Tibial artery (tissue), 4 donors: ENCODE measurements around the gene UCN.
"Not testable (repeated sequence)": the region's sequence is repeated elsewhere in the genome, so short reads cannot be mapped to it uniquely, and the experiment has no call there.

Experiments
- DNase-seq, 2 donors: peaks; one replicate each; pipeline ENCODE4 v3.0.0-alpha.2; 2019
- H3K27ac ChIP-seq, 2 donors: fragments of 200-600 bp; sonication (generic) in 1 of 2; 1 replicate in 1 of 2; 2 replicates in 1 of 2; pipeline ENCODE4 v1.5.1; 2018 to 2019; ENCODE audit warnings: mild to moderate bottlenecking in 1 of 2
- H3K27me3 ChIP-seq, 2 donors: fragments of 200-600 bp; sonication (generic) in 1 of 2; one replicate each; pipeline versions ENCODE4 v1.5.1 to v1.6.0; 2016 to 2019
- H3K36me3 ChIP-seq, 3 donors: fragments of 200-600 bp; sonication (generic) in 2 of 3; one replicate each; pipeline ENCODE4 v1.5.1; 2016 to 2019; ENCODE audit warnings: mild to moderate bottlenecking in 2 of 3
- H3K4me1 ChIP-seq, 4 donors: fragments of 200-600 bp; sonication (generic) in 2 of 4; 1 replicate in 3 of 4; 2 replicates in 1 of 4; pipeline ENCODE4 v1.5.1; 2016 to 2019
- H3K4me3 ChIP-seq, 2 donors: fragments of 200-600 bp; sonication (generic) in 1 of 2; 1 replicate in 1 of 2; 2 replicates in 1 of 2; pipeline ENCODE4 v1.5.1; 2018 to 2019; ENCODE audit warnings: mild to moderate bottlenecking in 2 of 2
- H3K9me3 ChIP-seq, 3 donors: fragments of 200-600 bp; sonication (generic) in 1 of 3; one replicate each; pipeline ENCODE4 v1.5.1; 2016 to 2019
- CTCF ChIP-seq, 2 experiments: fragments of 200-600 bp in 1 of 2; fragments of 450-650 bp in 1 of 2; IDR thresholded peaks; one replicate each; pipeline ENCODE4 v1.5.1; 2017 to 2019; ENCODE audit warnings: antibody characterized with exemption in 2 of 2, mild to moderate bottlenecking in 1 of 2, moderate library complexity in 1 of 2
- intact Hi-C: fragments of 100-400 bp; cut with DNase I; formaldehyde crosslinking; loops from one replicate; pipeline ENCODE4 v1.15.0; 2023; ENCODE audit warnings: low total_unique reads

The UCN gene

GRCh38 chr2:27308359-27308881, at the start of gene UCN:
Gene UCN, minus strand, starts transcription at chr2:27308445. Its CDS starts 550 bp downstream, at chr2:27307895.
- DNase-seq = peak in 1 of 2 donors; percentile 71
- Histone ChIP-seq H3K36me3 (peaks cover 19 to 43% (median 28%) of the 10 kb centered on the region in 3 donors), H3K9me3 (peaks cover 0 to 5% (median 0%) of the 10 kb centered on the region in 3 donors), H3K27ac (no peak within 1 kb of the TSS), H3K27me3 (peaks cover 10 to 54% of the 10 kb centered on the region in 2 donors), H3K4me1 (peaks cover 0 to 26% (median 19%) of the 10 kb centered on the region in 4 donors), H3K4me3 (no peak within 1 kb of the TSS)
- intact Hi-C loops = no loop called here
- TF ChIP-seq CTCF (IDR thresholded peaks at IDR 0.05) = no peak

GRCh38 chr2:27356382-27357181, 48.3 kb upstream of the UCN start, which contains the start of gene GTF3C2:
Gene GTF3C2, minus strand, starts transcription at chr2:27356764. Its CDS starts 13,210 bp downstream, at chr2:27343554.
- peak within 1 kb of the TSS; percentile 73 to 96 for H3K4me3 ChIP-seq
- peak; percentile 5 to 6 for TF ChIP-seq CTCF (IDR thresholded peaks at IDR 0.05)
- intact Hi-C loops = no loop called here
- peak; percentile 95 to 97 for DNase-seq
- H3K27ac ChIP-seq = peak within 1 kb of the TSS; percentile 86 to 91
- no peaks in the 10 kb centered on the region for H3K36me3 ChIP-seq
- peaks cover 0 to 37% (median 26%) of the 10 kb centered on the region in 4 donors for H3K4me1 ChIP-seq
- no peaks in the 10 kb centered on the region for H3K9me3 ChIP-seq
- no peaks in the 10 kb centered on the region for H3K27me3 ChIP-seq

GRCh38 chr2:27356056-27356381, 47.8 kb upstream of the UCN start:
- peak overlapping the region; percentile 73 to 96 for H3K4me3 ChIP-seq
- no peaks in the 10 kb centered on the region for H3K27me3 ChIP-seq
- intact Hi-C loops = no loop called here
- peak overlapping the region; percentile 86 to 91 for H3K27ac ChIP-seq
- H3K9me3 ChIP-seq = no peaks in the 10 kb centered on the region
- no peaks in the 10 kb centered on the region for H3K36me3 ChIP-seq
- peaks cover 0 to 37% (median 26%) of the 10 kb centered on the region in 4 donors for H3K4me1 ChIP-seq
- TF ChIP-seq CTCF (IDR thresholded peaks at IDR 0.05) = no peak
- DNase-seq = peak; percentile 53 to 74

- no peak overlapping the region for H3K4me3 ChIP-seq
- no peaks in the 10 kb centered on the region for H3K27me3 ChIP-seq
- peaks cover 0 to 6% (median 4%) of the 10 kb centered on the region in 3 donors for H3K36me3 ChIP-seq
- no peaks in the 10 kb centered on the region for H3K9me3 ChIP-seq
- TF ChIP-seq CTCF (IDR thresholded peaks at IDR 0.05) = no peak
- intact Hi-C loops = no loop called here
- no peak overlapping the region for H3K27ac ChIP-seq
- peaks cover 0 to 37% (median 26%) of the 10 kb centered on the region in 4 donors for H3K4me1 ChIP-seq
- no peak for DNase-seq
Observed at GRCh38 chr2:27354597-27354927, 46.3 kb upstream of the UCN start.

- H3K27ac ChIP-seq = no peak overlapping the region
- no peaks in the 10 kb centered on the region for H3K27me3 ChIP-seq
- intact Hi-C loops = no loop called here
- H3K9me3 ChIP-seq = no peaks in the 10 kb centered on the region
- no peak overlapping the region for H3K4me3 ChIP-seq
- peaks cover 0 to 6% (median 4%) of the 10 kb centered on the region in 3 donors for H3K36me3 ChIP-seq
- H3K4me1 ChIP-seq = peaks cover 0 to 37% (median 26%) of the 10 kb centered on the region in 4 donors
- no peak for DNase-seq
- TF ChIP-seq CTCF (IDR thresholded peaks at IDR 0.05) = no peak
Observed at GRCh38 chr2:27353762-27354596, 45.7 kb upstream of the UCN start.

- DNase-seq, H3K27ac ChIP-seq, H3K9me3 ChIP-seq, H3K27me3 ChIP-seq, H3K4me3 ChIP-seq, intact Hi-C loops, H3K36me3 ChIP-seq: not testable (repeated sequence)
- peaks cover 0 to 34% (median 25%) of the 10 kb centered on the region in 4 donors for H3K4me1 ChIP-seq
Observed at GRCh38 chr2:27353386-27353761, 45.1 kb upstream of the UCN start.
